ENCODE results near the gene ABLIM3. TPM values are rescaled to one million over a fixed set of nuclear protein-coding genes. Genes with fewer than 3 reads are reported as not detected.

Gene ABLIM3
- total and polyA plus RNA-seq, 2 of the 8 experiments (the other 6 are each of a cell fraction or from before 2014, with no cell fraction given), result 0.36 to 0.56 TPM

DNA sequence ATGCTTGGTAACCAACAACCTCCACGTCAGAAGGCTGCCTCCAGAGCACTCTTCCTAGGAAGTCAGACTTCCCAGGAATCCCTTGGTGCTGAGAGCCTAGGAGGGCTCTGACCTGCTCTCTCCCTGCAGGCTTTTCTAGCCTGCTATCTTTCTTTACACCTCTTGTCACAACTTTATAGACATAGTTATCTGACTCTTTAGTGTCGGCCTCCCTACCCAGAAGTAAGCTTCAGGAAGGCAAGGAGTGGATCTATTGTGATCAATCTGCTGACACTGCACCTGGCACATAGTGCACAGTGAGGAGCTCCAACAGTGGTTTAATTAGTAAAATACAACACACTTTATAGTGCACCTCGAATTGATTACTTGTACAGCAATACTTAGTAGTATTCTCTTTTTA, 132.7 kb downstream of the ABLIM3 start (continued):
- TF ChIP-seq, protein P1, sequence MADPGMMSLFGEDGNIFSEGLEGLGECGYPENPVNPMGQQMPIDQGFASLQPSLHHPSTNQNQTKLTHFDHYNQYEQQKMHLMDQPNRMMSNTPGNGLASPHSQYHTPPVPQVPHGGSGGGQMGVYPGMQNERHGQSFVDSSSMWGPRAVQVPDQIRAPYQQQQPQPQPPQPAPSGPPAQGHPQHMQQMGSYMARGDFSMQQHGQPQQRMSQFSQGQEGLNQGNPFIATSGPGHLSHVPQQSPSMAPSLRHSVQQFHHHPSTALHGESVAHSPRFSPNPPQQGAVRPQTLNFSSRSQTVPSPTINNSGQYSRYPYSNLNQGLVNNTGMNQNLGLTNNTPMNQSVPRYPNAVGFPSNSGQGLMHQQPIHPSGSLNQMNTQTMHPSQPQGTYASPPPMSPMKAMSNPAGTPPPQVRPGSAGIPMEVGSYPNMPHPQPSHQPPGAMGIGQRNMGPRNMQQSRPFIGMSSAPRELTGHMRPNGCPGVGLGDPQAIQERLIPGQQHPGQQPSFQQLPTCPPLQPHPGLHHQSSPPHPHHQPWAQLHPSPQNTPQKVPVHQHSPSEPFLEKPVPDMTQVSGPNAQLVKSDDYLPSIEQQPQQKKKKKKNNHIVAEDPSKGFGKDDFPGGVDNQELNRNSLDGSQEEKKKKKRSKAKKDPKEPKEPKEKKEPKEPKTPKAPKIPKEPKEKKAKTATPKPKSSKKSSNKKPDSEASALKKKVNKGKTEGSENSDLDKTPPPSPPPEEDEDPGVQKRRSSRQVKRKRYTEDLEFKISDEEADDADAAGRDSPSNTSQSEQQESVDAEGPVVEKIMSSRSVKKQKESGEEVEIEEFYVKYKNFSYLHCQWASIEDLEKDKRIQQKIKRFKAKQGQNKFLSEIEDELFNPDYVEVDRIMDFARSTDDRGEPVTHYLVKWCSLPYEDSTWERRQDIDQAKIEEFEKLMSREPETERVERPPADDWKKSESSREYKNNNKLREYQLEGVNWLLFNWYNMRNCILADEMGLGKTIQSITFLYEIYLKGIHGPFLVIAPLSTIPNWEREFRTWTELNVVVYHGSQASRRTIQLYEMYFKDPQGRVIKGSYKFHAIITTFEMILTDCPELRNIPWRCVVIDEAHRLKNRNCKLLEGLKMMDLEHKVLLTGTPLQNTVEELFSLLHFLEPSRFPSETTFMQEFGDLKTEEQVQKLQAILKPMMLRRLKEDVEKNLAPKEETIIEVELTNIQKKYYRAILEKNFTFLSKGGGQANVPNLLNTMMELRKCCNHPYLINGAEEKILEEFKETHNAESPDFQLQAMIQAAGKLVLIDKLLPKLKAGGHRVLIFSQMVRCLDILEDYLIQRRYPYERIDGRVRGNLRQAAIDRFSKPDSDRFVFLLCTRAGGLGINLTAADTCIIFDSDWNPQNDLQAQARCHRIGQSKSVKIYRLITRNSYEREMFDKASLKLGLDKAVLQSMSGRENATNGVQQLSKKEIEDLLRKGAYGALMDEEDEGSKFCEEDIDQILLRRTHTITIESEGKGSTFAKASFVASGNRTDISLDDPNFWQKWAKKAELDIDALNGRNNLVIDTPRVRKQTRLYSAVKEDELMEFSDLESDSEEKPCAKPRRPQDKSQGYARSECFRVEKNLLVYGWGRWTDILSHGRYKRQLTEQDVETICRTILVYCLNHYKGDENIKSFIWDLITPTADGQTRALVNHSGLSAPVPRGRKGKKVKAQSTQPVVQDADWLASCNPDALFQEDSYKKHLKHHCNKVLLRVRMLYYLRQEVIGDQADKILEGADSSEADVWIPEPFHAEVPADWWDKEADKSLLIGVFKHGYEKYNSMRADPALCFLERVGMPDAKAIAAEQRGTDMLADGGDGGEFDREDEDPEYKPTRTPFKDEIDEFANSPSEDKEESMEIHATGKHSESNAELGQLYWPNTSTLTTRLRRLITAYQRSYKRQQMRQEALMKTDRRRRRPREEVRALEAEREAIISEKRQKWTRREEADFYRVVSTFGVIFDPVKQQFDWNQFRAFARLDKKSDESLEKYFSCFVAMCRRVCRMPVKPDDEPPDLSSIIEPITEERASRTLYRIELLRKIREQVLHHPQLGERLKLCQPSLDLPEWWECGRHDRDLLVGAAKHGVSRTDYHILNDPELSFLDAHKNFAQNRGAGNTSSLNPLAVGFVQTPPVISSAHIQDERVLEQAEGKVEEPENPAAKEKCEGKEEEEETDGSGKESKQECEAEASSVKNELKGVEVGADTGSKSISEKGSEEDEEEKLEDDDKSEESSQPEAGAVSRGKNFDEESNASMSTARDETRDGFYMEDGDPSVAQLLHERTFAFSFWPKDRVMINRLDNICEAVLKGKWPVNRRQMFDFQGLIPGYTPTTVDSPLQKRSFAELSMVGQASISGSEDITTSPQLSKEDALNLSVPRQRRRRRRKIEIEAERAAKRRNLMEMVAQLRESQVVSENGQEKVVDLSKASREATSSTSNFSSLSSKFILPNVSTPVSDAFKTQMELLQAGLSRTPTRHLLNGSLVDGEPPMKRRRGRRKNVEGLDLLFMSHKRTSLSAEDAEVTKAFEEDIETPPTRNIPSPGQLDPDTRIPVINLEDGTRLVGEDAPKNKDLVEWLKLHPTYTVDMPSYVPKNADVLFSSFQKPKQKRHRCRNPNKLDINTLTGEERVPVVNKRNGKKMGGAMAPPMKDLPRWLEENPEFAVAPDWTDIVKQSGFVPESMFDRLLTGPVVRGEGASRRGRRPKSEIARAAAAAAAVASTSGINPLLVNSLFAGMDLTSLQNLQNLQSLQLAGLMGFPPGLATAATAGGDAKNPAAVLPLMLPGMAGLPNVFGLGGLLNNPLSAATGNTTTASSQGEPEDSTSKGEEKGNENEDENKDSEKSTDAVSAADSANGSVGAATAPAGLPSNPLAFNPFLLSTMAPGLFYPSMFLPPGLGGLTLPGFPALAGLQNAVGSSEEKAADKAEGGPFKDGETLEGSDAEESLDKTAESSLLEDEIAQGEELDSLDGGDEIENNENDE (IDR thresholded peaks at IDR 0.05; ENCODE audit: insufficient replicate concordance, low read length), result no peak
- TF ChIP-seq FOSL1 (IDR thresholded peaks at IDR 0.05; ENCODE audit: insufficient read depth, low read depth, low read length) (no peak), KDM4A (IDR thresholded peaks at IDR 0.05; ENCODE audit: low read depth, low read length, severe bottlenecking) (no peak), YY1 (IDR thresholded peaks at IDR 0.05; ENCODE audit: low read depth, low read length) (no peak), RBBP5 (IDR thresholded peaks at IDR 0.05; ENCODE audit: borderline replicate concordance, low read depth, low read length) (no peak), POLR2AphosphoS5 (IDR thresholded peaks at IDR 0.05; ENCODE audit: low read depth, low read length) (no peak)
